ENCODE measurements around the gene CIAPIN1. TPM values are rescaled to one million over a fixed set of nuclear protein-coding genes. Genes with fewer than 3 reads are reported as not detected.
A peak's percentile ranks its signal among the peaks of the same experiment; 100 is the strongest.

The CIAPIN1 gene
- total RNA-seq, 1 donor from 2014 or later, result 60.6 TPM

- DNase-seq (ENCODE audit: low read depth), result peak; percentile 47
Measured at GRCh38 chr16:57383276-57384247, 63.6 kb downstream of the CIAPIN1 start.

- DNase-seq (ENCODE audit: low read depth), result no peak
Measured at GRCh38 chr16:57382535-57383275, 64.5 kb downstream of the CIAPIN1 start.

- DNase-seq (ENCODE audit: low read depth), result no peak
Measured at GRCh38 chr16:57381791-57382534, 65.2 kb downstream of the CIAPIN1 start.

GRCh38 chr16:57380671-57381462 lies 66.3 kb downstream of the CIAPIN1 start:
- DNase-seq (ENCODE audit: low read depth), result no peak

- DNase-seq (ENCODE audit: low read depth), result peak; percentile 51
Measured at GRCh38 chr16:57379579-57379978, 67.6 kb downstream of the CIAPIN1 start.

Other genes starting within 250 kb of the CIAPIN1 start
- gene ARL2BP, start 202.1 kb downstream of the CIAPIN1 start, total RNA-seq, result 71.2 and 105 TPM in 2 replicates
- gene PLLP, start 162.7 kb downstream of the CIAPIN1 start, total RNA-seq, result 20.6 and 66.5 TPM in 2 replicates
- not detected in 2 replicates for gene CCL22, start 88.6 kb downstream of the CIAPIN1 start, total RNA-seq
- gene CX3CL1, start 74.9 kb downstream of the CIAPIN1 start, total RNA-seq, result 10.1 and 12.5 TPM in 2 replicates
- not detected in 2 replicates for gene CCL17, start 42.6 kb downstream of the CIAPIN1 start, total RNA-seq
- 53.3 and 95.2 TPM in 2 replicates for gene COQ9, start 94 bp upstream of the CIAPIN1 start, total RNA-seq
- 78.5 and 83.8 TPM in 2 replicates for gene POLR2C, start 15.3 kb upstream of the CIAPIN1 start, total RNA-seq
- 50.2 and 72.3 TPM in 2 replicates for gene DOK4, start 39.1 kb upstream of the CIAPIN1 start, total RNA-seq
- gene CCDC102A, start 89.2 kb upstream of the CIAPIN1 start, total RNA-seq, result 13.9 and 27.3 TPM in 2 replicates
- not detected in 2 replicates for gene ADGRG5, start 95.3 kb upstream of the CIAPIN1 start, total RNA-seq
- gene ADGRG1, start 181.2 kb upstream of the CIAPIN1 start, total RNA-seq, result 38.9 and 305 TPM in 2 replicates
- not detected in 2 replicates for gene ADGRG3, start 220.9 kb upstream of the CIAPIN1 start, total RNA-seq
- gene DRC7, start 247.4 kb upstream of the CIAPIN1 start, total RNA-seq, result 2.9 TPM in 1 of 2 replicates, not detected in the other